Caki2 (cell line): ENCODE results near the gene ZG16. TPM values are rescaled to one million over a fixed set of nuclear protein-coding genes. Genes with fewer than 3 reads are reported as not detected.
A peak's percentile ranks its signal among the peaks of the same experiment; 100 is the strongest.
"Not testable (repeated sequence)": the region's sequence is repeated elsewhere in the genome, so short reads cannot be mapped to it uniquely, and the experiment has no call there.

Experiments used
- DNase-seq: peaks from one replicate; pipeline ENCODE4 v3.0.0-alpha.2; 2015; ENCODE audit warnings: low read depth
- in situ Hi-C: cut with HindIII; loops from 2 replicates; pipeline ENCODE4 v1.10.0; 2016; ENCODE audit warnings: low sequenced_read_pairs, low pct_unique_long_range_greater_than_20kb, mixed read lengths
- total RNA-seq: library from RNA; depleted of rRNA; stranded (reverse); fragments of >200 nt; shearing (Covaris generic); gene quantifications from 2 replicates; pipeline ENCODE4 v1.2.3, GENCODE V29; 2014; ENCODE audit warnings: low replicate concordance

ZG16 gene
- total RNA-seq, 1 experiment from 2014 or later, result not detected

DNA sequence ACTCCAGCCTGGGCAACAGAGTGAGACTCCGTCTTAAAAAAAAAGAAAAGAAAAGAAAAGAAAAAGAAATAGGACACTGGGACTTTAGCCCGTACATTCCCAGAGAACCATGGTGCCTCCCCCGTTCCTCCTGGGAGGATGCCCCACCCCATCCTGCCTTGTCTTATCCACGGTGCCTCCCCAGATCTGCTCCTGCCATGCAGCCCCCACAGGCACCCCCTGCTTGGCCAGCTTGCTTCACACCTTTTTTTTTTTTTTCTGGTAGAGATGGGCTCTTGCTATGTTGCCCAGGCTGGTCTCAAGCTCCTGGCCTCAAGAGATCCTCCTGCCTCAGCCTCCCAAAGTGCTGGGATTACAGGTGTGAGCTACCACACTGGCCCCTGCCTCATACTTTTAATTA is 31.5 kb upstream of the ZG16 start:
- DNase-seq, in situ Hi-C loops: not testable (repeated sequence)

DNA sequence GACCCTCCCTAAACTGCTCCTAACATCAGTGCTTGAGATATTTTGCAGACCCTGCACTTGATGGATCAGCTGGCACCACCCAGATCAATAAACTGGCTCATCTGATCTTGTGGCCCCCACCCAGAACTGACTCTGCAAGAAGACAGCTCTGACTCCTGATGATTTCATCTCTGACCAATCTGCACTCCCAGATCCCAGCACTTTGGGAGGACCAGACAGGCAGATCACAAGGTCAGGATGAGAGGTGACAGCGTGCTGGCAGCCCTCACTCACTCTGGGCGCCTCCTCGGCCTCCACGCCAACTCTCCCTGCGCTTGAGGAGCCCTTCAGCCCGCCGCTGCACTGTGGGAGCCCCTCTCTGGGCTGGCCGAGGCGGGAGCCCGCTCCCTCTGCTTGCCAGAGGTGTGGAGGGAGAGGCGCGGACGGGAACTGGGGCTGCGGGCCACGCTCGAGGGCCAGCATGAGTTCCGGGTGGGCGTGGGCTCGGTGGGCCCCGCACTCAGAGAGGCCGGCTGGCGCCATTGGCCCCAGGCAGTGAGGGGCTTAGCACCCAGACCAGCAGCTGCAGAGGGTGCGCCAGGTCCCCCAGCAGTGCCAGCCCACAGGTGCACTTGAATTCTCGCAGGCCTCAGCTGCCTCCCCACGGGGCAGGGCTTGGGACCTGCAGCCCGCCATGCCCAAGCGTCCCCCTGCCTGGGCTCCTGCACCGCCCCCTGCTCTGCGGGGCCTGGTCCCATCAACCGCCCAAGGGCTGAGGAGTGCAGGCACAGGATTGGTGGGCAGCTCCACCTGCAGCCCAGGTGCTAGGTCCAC is 29.9 kb upstream of the ZG16 start:
- in situ Hi-C loops, result no loop called here
- DNase-seq, result no peak

DNA sequence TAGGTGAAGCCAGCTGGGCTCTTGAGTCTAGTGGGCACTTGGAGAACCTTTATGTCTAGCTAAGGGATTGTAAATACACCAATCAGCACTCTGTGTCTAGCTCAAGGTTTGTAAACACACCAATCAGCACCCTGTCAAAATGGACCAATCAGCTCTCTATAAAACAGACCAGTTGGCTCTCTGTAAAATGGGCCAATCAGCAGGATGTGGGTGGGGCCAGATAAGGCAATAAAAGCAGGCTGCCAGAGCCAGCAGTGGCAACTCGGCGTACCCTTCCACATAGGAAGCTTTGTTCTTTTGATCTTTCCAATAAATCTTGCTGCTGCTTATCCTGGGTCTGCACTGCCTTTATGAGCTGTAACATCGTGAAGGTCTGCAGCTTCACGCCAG is 29.3 kb upstream of the ZG16 start:
- in situ Hi-C loops, DNase-seq: not testable (repeated sequence)

DNA sequence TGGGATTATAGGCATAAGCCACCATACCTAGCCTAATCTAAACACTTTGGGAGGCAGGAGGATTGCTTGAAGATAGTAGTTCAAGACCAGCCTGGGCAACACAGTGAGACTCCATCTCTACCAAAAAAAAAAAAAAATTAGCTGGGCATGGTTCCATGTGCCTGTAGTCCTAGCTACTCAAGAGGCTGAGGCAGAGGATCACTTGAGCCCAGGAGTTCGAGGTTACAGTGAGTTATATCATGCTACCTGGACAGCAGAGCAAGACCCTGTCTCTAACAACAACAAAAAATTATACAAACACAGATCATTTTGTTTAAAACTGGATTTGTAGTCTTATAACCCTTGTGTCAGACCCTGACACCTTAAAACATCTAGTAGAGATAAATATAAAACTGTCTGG is 24.5 kb upstream of the ZG16 start:
- in situ Hi-C loops, result no loop called here
- no peak for DNase-seq

DNA sequence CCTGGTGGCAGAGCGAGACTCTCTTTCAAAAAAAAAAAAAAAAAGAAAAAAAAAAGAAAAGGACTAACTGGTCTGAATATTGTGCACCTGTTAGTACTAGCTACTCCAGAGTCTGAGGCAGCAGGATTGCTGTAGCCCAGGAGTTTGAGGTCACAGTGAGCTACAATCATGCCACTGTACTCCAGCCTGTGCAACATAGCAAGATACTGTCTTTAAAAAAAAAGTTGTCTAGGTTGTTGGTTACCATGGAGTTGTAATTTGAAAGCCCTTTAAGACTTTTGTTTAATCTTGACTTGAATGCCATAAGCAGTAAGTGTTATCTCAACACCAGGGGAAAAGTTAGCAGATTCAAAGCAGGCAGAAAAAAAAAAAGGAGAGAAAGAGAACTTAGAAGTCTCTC is 21.4 kb upstream of the ZG16 start:
- no peak for DNase-seq
- in situ Hi-C loops, result no loop called here

DNA sequence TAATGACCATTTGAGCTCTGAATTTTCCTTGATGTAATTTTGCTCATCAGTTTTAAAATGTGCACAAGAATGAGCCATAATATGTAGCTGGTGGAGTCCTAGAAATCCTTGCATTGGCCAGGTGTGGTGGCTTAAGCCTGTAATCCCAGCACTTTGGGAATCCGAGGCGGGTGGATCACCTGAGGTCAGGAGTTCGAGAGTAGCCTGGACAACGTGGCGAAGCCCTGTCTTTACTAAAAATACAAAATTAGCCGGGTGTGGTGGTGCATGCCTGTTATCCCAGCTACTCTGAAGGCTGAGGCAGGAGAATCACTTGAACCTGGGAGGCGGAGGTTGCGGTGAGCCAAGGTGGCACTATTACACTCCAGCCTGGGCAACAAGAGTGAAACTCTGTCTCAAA is 21.0 kb upstream of the ZG16 start:
- in situ Hi-C loops, DNase-seq: not testable (repeated sequence)

DNA sequence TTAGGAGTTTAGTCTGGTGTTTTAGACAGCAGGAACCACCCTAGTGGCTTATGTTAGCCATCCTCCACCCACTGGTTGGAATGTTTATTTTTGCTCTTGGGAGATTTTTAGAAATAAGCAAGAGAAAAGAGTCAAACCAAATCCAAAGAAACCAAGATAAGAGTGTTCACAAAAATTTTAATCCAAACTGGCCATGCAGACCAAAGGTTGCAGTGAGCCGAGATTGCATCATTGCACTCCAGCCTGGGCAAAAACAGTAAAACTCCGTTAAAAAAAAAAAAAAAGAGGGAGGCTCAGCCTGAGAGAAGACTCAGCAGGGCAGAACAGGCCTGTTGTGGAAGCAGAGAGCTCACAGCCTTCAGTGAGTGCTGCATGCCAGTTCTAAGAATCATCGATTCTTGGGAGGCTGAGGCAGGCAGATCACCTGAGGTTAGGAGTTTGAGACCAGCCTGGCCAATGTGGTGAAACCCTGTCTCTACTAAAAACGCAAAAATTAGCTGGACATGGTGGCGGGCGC is 20.0 kb upstream of the ZG16 start:
- peak; percentile 46 for DNase-seq
- in situ Hi-C loops, result no loop called here

DNA sequence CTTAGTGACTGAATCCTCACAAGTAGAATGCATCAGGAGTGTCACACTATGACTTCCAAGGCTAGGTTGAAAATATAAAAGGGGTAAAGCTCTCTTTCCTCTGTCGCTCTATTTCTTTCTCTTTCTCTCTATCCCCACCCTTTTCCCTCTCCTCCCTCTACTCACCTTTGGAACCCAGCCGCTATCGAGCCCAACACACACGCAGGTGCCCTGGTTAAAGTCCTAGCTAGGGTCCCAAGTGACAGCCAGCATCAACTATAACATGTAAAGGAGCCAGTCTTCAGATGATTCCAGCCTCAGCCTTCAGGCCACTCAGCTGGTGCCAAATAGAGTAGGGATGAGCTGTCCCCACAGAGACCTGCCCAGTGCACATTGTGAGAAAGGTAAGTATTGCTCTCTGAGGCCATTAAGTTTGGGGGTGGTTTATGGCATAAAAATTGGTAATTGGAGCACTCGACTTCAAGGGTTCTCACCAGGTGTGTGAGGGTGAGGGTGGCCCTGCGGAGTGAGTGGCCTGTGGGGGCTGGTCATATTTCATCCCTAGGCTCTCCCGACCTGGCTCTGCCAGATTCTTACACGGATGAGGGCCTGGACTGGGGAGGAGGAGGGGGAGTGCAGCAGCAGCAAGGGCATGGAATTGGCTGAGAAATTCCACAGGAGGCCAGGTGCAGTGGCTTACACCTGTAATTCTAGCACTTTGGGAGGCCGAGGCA is 17.3 kb upstream of the ZG16 start:
- in situ Hi-C loops, result no loop called here
- DNase-seq, result no peak

DNA sequence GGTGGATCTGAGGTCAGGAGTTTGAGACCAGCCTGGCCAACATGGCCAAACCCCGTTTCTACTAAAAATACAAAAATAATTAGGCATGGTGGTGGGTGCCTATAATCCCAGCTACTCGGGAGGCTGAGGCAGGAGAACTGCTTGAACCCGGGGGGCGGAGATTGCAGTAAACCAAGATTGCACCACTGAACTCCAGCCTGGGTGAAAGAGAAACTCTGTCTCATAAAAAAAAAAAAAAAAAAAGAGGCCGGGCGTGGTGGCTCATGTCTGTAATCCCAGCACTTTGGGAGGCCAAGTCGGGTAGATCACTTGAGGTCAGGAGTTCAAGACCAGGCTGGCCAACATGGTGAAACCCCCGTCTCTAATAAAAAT is 16.8 kb upstream of the ZG16 start:
- DNase-seq, in situ Hi-C loops: not testable (repeated sequence)

DNA sequence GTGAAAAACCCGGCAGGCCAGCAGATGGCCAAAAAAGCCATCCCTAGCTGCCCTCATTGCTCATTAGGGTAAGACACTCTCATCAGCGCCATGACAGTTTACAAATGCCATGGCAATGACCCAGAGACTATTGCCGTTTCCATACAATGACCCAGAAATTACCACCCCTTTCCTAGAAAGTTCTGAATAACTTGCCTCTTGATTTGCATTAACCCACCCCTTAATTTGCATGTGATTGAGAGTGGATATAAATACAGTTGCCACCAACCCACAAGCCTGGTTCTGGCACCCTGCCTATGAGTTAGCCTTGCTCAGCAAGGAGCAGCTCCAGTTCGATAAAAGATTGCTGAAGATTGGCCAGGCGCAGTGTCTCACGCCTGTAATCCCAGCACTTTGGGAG is 16.2 kb upstream of the ZG16 start:
- in situ Hi-C loops, result no loop called here
- no peak for DNase-seq

DNA sequence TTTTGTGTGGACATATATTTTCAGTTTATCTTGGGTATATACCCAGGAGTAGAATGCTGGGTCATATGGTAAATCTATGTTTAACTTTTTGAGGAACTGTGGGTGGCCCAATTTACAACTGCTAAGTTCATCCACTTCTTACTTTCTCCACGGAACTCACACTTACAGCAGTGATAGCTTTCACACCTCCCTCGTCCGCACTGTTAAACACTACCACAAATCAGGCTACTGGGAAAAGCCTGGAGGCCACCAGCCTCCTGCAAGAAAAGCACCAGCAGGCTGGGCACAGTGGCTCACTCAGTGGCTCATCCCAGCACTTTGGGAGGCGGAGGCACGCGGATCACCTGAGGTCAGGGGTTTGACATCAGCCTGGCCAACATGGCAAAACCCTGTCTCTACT is 14.7 kb upstream of the ZG16 start:
- in situ Hi-C loops, result no loop called here
- no peak for DNase-seq

DNA sequence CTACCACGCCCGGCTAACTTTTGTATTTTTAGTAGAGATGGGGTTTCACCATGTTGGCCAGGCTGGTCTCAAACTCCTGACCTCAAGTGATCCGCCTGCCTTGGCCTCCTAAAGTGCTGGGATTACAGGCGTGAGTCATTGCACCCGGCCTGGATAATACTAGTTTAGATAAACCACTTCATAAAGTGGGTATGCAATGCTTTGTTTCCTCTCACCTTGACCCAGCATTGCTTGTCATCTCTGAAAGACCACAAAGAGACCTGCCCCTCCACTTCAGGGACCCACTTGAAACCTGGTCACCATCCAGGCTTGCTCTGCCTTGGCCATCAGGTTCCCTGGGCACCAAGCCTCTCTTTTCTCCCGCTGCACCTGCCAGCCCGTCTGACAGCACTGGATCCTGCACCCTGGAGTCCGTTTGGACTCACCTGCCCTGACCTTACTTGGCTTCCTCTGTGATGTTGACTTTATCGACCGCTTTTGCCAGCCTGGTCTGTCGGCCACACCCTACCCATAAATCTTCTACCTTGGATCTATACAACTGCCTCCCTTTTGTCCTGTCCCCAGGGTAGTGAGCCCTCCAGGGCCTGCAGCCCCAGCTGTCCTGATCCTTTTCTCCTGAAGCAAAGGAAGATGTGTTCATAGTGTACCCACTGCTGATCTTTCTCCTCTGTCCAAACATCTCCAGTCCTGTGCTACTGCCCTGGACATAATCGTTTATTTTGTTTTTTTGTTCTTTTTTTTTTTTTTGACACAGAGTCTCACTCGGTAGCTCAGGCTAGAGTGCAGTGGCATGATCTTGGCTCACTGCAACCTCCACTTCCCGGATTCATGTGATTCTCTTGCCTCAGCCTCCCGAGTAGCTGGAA is 12.7 kb upstream of the ZG16 start:
- DNase-seq, result no peak
- in situ Hi-C loops, result no loop called here

DNA sequence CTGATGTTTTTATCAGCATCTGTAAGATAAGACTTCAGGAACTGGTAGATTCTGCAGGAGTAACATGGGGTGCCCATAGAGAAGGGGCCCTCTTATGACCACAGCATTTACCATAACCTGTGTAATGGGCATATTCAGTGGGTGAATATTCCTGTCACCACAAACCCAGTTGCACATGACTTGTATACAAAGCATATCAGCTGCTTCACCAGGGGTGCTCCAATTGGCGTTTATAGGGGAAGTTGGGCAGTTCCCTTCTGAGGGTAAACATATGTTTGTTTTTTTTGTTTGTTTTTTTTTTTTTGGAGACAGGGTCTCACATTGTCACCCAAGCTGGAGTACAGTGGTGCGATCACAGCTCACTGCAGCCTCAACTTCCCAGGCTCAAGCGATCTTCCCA is 11.5 kb upstream of the ZG16 start:
- in situ Hi-C loops, result no loop called here
- DNase-seq, result no peak

DNA sequence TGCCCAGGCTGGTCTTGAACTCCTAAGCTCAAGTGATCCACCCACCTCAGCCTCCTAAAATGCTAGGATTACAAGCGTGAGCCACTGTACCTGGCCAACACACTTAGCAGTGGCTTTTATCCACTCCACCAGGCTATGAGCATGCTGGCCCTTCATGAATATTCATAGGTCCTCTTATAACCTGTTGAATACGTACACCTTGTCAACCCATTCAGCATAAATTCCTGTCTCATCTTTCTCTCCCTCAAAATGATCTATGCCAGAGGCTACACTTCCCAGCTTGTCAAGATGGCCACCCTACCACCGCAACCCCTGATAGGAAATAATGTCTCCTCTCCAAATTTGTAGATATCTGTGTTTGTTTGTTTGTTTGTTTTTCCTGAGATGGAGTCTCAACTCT is 11.0 kb upstream of the ZG16 start:
- no peak for DNase-seq
- in situ Hi-C loops, result no loop called here

DNA sequence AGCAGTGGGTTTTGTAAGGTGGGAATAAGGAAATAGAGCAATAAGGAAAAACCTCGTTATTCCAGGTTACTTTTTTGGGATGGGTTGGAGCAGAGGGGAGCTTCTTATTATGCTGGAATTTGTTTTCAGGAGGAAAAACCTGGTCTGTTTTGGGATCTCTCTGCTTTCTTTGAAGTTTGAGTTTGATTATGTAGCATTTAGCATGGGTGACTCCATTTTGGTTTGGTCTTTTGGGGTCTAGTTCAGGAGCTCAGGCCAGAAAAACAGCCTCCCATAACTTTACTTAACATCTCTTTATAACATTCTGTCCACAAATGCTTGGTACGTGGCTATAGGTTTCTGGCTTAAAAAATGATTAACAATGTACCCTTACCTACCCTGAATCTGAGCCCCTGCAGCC is 8.5 kb upstream of the ZG16 start:
- no peak for DNase-seq
- in situ Hi-C loops, result no loop called here

DNA sequence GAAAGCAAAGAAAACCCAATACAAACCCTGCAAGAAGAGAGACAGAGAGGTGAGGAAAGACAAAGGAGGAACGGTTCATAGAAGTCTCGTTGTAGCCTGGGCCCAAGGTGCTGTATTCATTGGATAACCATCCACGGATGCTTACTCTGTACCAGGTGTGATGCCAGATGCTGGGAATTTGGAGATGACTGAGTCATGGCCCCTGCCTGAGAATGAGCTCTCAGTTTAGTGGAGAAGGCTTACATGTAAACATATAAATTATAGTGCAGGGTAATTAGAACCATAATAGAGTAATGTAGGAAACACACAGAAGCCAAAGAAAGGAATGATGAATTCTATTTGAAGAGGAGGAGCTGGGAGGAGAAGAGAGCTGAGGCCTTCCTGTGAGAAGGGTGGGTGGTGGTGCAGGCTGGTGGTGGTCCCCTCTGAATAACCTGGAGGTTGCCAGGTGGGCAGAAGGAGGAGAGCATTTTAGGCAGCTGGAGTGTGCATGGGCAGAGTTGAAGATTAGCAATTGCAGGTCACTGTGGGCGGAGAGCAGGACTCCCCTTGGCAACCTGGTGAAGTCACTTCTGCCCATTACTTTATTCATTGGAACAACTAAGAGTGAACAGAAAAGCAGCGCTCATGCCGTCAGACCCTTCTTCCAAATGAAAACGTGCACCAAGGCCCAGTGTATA is 7.7 kb upstream of the ZG16 start:
- in situ Hi-C loops, result no loop called here
- DNase-seq, result no peak

DNA sequence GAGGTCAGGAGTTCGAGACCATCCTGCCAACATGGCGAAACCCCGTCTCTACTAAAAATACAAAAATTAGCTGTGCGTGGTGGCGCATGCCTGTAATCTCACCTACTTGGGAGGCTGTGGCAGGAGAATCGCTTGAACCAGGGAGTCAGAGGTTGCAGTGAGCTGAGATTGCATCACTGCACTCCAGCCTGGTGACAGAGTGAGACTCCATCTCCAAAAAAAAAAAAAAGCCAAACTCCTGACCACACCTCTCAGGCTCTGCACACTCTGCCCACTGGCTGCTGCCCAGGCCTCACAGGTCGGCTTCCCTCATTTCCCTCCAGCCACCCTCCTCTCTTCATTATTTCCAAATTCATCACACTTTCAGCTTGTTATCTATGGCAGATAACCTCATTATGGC is 5.7 kb upstream of the ZG16 start:
- DNase-seq, in situ Hi-C loops: not testable (repeated sequence)

DNA sequence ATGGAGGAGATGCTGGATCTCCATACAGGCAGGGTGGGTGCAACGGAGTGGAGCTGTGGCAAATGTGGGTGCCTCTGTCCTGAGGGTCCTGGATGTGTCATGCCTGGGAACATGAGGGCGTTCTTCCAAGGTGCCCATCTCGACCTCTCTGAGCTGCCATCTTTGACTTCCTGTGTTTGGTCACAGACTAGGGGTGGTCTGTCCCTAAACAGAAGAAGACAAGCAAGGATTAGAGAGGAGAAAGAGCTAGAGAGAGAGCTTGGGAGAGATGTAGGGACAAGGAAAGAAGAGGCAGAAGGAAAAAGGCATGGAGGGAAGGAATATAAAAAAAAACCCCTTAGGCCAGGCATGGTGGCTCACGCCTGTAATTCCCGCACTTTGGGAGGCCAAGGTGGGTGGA is 3.3 kb upstream of the ZG16 start:
- DNase-seq, result no peak
- in situ Hi-C loops, result no loop called here
